Epidermal melanocyte (primary cell): ENCODE data around the gene DEPDC7.

Experiments
- DNase-seq: peaks from one replicate; pipeline ENCODE4 v3.0.0; 2011; ENCODE audit warnings: low spot score; ENCODE audit not compliant: insufficient read length

Gene DEPDC7

DNA sequence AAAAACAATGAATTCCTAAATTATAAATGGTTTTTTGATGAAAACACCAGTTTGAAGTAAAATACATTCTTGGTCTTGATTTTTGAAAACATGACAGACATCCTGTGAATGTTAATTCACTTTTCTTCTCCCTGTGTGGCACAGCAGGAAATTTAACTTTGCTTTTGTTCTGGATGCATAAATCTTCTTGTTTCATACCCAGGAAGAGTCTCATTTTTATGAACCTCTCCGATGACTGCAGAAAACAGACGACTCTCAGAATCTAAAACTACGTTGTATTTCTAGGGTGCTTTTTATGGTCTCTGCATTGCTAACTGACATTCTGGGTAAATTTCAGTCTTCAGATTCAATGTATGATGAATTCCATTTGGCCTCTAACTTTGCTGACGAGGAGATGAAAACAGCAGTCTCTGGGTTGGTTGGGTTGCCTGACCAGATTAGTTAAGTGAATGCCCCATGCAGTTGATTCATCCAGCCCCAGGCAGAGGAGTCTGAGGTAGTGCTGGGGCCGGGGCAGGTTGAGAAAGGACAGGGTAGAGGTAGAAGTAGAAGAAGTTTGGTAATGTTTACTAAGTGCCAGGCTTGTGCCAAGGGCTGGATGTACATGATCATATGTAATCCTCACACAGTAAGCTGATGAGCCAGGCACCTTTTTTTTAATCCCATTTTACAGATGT lies 43.8 kb downstream of the DEPDC7 start:
- no peak for DNase-seq

DNA sequence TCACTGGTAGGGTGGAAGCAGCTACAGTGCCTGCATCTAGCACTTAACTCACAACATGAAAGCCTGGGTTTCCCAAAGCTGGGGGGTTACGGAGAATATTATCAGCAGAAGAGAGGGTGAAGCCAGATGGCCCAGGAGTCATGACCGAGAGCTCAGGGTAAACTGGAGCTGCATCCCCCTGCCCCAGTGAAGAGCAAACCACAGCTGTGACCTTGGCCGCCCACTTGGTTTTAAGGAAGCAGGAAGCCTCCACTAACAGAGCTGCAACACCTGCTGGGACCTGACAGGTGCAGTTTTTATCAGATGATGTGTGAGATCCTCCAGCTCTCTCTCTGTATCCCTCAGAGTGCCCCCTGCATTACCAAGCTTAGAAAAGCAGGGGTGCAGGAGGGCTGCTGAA lies 44.6 kb downstream of the DEPDC7 start:
- DNase-seq = no peak

DNA sequence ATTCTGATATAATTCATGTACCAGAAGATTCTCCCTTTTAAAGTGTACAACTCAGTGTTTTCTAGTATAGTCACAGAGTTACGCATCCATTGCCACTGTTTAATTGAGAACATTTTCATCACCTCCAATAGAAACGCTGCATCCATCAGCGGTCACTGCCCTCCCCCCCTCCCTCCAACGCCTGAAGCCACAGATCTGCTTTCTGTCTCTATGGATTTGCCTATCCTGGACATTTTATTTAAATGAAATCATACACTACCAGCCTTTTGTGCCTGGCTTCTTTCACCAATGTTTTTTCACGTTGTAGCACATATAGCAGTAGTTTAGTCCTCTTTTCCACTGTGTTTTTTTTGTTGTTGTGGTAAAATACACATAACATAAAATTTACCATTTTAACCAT lies 46.5 kb downstream of the DEPDC7 start:
- DNase-seq = no peak

DNA sequence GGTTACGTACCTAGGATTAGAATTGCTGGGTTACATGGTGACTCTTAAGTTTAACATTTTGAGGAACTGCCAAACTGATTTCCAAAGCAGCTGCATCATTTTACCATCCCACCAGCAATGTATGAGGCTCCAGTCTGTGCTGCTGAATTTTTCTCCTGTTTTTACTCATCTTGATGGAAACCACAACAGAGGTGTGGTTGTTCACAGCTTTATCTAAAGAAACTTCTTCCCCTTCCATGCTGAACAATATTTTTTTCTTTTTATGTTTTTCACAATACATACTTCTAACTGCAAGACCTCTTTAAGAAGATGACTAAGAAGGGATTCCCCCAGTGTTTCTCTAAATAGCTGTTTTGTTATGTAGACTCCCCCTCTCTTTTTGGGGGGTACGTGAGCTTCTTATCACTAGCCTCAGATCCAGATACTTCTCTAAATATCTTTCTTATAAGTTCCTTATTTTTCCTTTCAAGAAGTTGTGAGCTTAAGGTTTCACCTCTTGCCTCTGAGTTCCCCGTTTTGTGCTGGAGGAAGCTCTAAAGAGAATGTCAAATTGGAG lies 47.7 kb downstream of the DEPDC7 start:
- DNase-seq = no peak

DNA sequence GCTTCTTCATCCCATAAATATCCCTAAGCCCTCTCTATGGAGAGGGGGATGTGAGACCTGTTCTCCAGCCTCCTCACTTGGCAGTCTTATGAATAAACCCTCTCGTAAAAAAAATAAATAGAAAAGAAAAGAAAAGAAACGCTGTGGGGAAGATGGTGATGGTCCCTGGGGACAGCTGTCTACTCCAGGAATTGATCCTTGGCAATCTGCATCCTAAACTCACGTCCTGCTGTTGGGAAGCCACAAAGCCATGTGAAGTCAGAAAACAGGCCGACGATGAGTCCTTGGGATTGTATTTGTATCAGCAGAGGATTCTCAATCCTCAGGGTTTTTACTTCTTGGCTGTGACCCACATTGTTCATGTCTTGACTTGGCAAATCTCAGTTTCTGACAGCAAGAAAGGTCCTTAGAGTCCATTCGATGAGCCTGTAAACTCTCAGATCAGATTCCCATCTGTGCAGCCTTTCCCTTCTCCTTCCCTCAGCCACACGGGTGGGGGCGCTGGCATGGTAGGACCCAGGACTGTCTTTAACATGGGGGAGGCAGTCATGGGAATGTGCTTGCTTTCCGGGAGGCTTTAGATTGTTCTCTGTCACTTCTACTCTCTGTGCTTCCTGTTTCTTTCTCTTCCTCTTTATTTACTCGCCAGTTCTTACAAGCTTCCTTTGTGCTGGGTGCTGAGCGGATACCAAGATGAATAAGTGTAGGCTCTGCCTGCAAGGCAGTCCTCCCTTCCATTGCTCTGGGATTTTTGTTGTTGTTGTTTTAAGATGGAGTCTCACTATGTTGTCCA lies 48.6 kb downstream of the DEPDC7 start:
- no peak for DNase-seq

DNA sequence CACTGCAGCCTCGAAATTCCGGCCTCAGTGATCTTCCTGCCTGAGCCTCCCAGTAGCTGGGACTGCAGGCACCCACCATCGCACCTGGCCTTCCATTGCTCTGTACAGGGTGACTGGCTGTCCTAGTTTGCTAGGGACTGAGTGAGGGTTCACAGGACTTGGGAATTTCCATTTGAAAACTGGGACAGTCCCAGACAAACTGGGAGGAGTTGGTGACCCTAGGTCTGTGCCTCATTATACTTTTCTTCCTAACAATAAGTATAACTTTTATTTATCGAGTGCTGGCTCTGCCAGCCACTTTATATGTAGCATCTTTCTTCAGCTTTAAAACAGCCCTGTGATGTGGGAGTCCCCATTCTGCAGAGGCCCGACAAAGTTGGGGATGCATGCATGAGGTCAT lies 49.2 kb downstream of the DEPDC7 start:
- no peak for DNase-seq

DNA sequence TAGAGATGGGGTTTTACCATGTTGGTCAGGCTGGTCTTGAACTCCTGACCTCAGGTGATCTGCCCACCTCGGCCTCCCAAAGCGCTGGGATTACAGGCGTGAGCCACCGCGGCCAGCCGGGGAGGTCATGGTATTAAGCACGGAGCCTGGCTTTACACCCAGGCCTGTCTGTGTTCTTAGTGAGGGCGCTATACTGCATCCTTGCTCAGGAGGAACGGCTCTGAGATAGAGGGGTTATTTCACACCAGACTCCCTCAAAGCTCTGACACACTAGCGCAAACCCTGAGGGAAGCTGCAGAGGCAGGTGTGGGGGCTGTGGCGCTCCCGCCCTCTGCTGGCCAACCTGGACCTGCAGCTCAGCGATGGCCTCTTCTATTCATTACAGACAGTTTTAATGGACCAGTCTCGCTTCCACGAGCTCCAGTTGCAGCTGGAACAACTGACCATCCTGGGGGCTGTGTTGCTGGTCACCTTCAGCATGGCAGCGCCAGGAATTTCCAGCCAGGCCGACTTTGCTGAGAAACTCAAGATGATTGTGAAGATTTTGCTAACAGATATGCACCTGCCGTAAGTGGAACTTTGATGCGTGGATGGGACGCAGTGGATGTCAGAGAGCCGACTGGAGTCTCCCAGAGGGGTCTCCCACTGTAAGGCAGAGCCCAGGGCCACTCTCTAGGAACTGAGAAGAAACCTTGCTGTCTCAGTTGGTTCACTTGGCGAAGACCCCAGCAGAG lies 49.9 kb downstream of the DEPDC7 start:
- DNase-seq = no peak

DNA sequence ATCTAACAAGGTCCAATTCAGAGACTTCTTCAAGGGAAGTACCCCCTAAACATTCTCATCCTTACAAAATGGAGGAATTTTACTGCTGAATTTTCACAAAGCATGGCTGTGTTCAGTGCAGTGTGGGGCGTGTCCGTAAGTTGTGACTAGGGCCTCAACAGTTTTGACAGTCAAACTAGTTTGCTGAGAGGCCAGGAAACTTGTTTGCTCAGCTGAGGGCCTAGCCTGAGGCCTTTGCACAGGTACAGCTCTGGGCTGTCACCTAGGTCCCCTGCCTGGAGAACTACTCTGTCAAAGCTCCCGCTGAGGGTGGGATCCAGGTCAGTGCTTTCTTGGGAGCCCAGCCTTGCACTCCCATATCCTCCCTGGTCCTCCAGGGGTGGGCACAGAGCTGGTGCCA lies 51.6 kb downstream of the DEPDC7 start:
- no peak for DNase-seq

DNA sequence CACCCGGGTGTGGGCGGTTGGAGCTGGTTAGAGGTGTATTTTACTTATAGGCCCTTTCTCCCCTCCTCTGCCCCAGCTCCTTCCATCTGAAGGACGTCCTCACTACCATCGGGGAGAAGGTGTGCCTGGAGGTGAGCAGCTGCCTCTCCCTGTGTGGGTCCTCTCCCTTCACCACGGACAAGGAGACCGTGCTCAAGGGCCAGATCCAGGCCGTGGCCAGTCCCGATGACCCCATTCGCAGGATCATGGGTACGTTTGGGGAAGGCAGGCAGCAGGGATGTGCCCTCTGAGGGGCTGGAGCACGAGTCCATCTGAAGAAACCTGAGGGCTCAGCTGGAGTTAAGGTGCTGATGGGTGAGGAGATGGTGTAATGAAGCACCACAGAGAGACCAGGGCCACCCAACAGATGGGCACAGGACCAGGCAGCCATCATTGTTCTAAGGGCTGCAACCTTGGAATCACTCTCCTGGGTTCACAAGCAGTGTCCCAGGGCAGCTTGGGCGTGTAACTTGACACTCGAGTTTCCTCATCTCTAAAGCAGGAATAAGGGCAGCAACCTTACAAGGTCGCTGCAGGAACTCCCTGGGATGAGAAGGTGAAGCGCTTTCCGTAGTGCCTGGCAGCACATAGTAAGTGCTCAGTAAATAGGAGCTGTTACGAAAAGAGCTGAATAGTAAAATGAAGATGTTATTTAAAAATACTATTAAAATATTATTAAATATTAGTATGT lies 53.1 kb downstream of the DEPDC7 start:
- DNase-seq = no peak

DNA sequence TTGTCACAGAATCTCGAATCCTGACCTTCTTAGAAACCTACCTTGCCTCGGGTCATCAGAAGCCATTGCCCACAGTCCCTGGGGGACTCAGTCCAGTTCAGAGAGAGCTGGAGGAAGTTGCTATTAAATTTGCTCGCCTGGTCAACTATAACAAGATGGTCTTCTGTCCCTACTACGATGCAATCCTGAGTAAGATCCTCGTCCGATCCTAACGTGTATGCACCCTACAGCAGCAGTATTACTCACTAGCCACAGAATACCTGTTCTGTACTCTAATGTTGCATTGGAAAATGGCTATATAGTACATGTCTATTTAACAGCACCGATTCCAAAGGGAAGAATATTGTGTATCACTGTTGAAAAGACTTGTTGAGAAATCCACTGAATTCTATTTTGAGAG lies 56.8 kb downstream of the DEPDC7 start:
- no peak for DNase-seq
